Peyer's patch (tissue), 4 donors: ENCODE measurements around the gene EDA.

Source experiments
- POLR2A ChIP-seq, 2 donors: fragments of 450-650 bp; IDR thresholded peaks; one replicate each; pipeline ENCODE4 v1.5.1; 2017; ENCODE audit warnings: antibody characterized with exemption in 2 of 2, mild to moderate bottlenecking in 2 of 2, moderate library complexity in 2 of 2
- TF ChIP-seq, protein P1 (sequence below), 6 experiments: fragments of 450-650 bp in 4 of 6; fragments of 200-600 bp in 2 of 6; sonication (generic) in 1 of 6; IDR thresholded peaks; one replicate each; pipeline ENCODE4 v1.5.1; 2017 to 2019; ENCODE audit warnings: antibody characterized with exemption in 6 of 6, mild to moderate bottlenecking in 3 of 6, moderate library complexity in 1 of 6

DNA sequence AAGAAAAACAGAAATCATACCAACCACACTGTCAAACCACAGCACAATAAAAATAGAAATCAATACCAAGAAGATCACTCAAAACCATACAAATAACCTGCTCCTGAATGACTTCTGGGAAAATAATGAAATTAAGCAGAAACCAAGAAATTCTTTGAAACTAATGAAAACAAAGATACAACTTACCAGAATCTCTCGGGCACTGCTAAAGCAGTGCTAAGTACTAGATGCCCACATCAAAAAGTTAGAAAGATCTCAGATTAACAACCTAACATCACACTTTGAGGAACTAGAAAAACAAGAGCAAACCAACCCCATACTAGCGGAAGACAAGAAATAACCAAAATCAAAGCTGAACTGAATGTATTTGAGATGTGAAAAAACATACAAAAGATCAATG lies 400.6 kb downstream of the EDA start:
- no peak for TF ChIP-seq POLR2A (IDR thresholded peaks at IDR 0.05)
- TF ChIP-seq, protein P1, sequence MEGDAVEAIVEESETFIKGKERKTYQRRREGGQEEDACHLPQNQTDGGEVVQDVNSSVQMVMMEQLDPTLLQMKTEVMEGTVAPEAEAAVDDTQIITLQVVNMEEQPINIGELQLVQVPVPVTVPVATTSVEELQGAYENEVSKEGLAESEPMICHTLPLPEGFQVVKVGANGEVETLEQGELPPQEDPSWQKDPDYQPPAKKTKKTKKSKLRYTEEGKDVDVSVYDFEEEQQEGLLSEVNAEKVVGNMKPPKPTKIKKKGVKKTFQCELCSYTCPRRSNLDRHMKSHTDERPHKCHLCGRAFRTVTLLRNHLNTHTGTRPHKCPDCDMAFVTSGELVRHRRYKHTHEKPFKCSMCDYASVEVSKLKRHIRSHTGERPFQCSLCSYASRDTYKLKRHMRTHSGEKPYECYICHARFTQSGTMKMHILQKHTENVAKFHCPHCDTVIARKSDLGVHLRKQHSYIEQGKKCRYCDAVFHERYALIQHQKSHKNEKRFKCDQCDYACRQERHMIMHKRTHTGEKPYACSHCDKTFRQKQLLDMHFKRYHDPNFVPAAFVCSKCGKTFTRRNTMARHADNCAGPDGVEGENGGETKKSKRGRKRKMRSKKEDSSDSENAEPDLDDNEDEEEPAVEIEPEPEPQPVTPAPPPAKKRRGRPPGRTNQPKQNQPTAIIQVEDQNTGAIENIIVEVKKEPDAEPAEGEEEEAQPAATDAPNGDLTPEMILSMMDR (IDR thresholded peaks at IDR 0.05): no peak
